NCI-H187 (cell line): ENCODE measurements around the gene TCEA2.

Experiments
- DNase-seq, 2 experiments: peaks; one replicate each; lab custom pipeline; 2025; lab: John Stamatoyannopoulos, UW

Gene TCEA2

GRCh38 chr20:64035933-64036345 lies 27.1 kb upstream of the TCEA2 start, which contains the start of gene C20orf204:
Gene C20orf204 (plus strand): TSS chr20:64036182. CDS start chr20:64036324, 142 bp downstream.
- no peak for DNase-seq

- DNase-seq: no peak
These were observed 26.4 kb upstream of the TCEA2 start for GRCh38 chr20:64036346-64037198.

GRCh38 chr20:64037199-64037497 lies 25.9 kb upstream of the TCEA2 start:
- DNase-seq: no peak

- DNase-seq: no peak
These were observed 25.3 kb upstream of the TCEA2 start for GRCh38 chr20:64037498-64038213.

- DNase-seq: no peak
These were observed 24.8 kb upstream of the TCEA2 start for GRCh38 chr20:64038224-64038564.

- DNase-seq: peak; percentile 34 to 38
These were observed 24.3 kb upstream of the TCEA2 start for GRCh38 chr20:64038565-64039292.

GRCh38 chr20:64039293-64040160 lies 23.5 kb upstream of the TCEA2 start:
- DNase-seq: no peak

GRCh38 chr20:64040231-64041039 lies 22.6 kb upstream of the TCEA2 start:
- no peak for DNase-seq

- no peak for DNase-seq
These were observed 21.8 kb upstream of the TCEA2 start for GRCh38 chr20:64041040-64041780.

- no peak for DNase-seq
These were observed 21.3 kb upstream of the TCEA2 start for GRCh38 chr20:64041781-64042053.

- DNase-seq: no peak
These were observed 20.8 kb upstream of the TCEA2 start for GRCh38 chr20:64042054-64042781.

GRCh38 chr20:64043768-64044167 lies 19.2 kb upstream of the TCEA2 start:
- no peak for DNase-seq

- no peak for DNase-seq
These were observed 18.3 kb upstream of the TCEA2 start for GRCh38 chr20:64044484-64045247.

GRCh38 chr20:64045346-64046011 lies 17.5 kb upstream of the TCEA2 start:
- no peak for DNase-seq

GRCh38 chr20:64047046-64047389 lies 16.0 kb upstream of the TCEA2 start:
- DNase-seq: no peak

GRCh38 chr20:64047968-64048401 lies 15.0 kb upstream of the TCEA2 start:
- no peak for DNase-seq

GRCh38 chr20:64048402-64049044 lies 14.5 kb upstream of the TCEA2 start:
- DNase-seq: no peak
